HepG2 (cell line): ENCODE results near the gene GPATCH8. TPM values are rescaled to one million over a fixed set of nuclear protein-coding genes. Genes with fewer than 3 reads are reported as not detected.

ENCODE experiments used
- AGO2 ChIP-seq: fragments of 200-400 bp; formaldehyde crosslinking; optimal IDR thresholded peaks from 2 replicates; pipeline ENCODE3; 2017; ENCODE audit warnings: mild to moderate bottlenecking, low read depth, low read length, moderate library complexity
- ATF5 ChIP-seq: sonication (generic); formaldehyde crosslinking; IDR thresholded peaks from 2 replicates; pipeline ENCODE4 v1.4.0; 2020; ENCODE audit warnings: mild to moderate bottlenecking, low read depth, missing genetic modification reagents
- DZIP1 ChIP-seq: sonication (generic); formaldehyde crosslinking; IDR thresholded peaks from 2 replicates; pipeline ENCODE4 v1.5.0; 2020; ENCODE audit warnings: mild to moderate bottlenecking, missing genetic modification reagents
- FLYWCH1 ChIP-seq: sonication (generic); formaldehyde crosslinking; IDR thresholded peaks from 2 replicates; pipeline ENCODE4 v1.8.1; 2023; ENCODE audit warnings: mild to moderate bottlenecking, missing genetic modification reagents
- FOSL2 ChIP-seq: sonication (generic); formaldehyde crosslinking; IDR thresholded peaks from 2 replicates; pipeline ENCODE4 v1.4.0; 2020; ENCODE audit warnings: missing genetic modification reagents
- GTF2F1 ChIP-seq: fragments of 150-350 bp; IDR thresholded peaks from 2 replicates; pipeline ENCODE4 v1.6.1; 2014; ENCODE audit warnings: low read length
- HCFC1 ChIP-seq: fragments of 150-350 bp; IDR thresholded peaks from 2 replicates; pipeline ENCODE4 v1.6.1; 2014; ENCODE audit warnings: low read depth, low read length
- HNRNPH1 ChIP-seq: fragments of 200-400 bp; formaldehyde crosslinking; optimal IDR thresholded peaks from 2 replicates; pipeline ENCODE3; 2017; ENCODE audit warnings: mild to moderate bottlenecking, low read depth, low read length
- MED13 ChIP-seq: sonication (generic); formaldehyde crosslinking; IDR thresholded peaks from 2 replicates; pipeline ENCODE4 v1.5.0; 2020; ENCODE audit warnings: missing genetic modification reagents
- MNT ChIP-seq: fragments of 450-650 bp; IDR thresholded peaks from 2 replicates; pipeline ENCODE4 v1.6.1; 2016
- PRPF4 ChIP-seq: fragments of 200-400 bp; formaldehyde crosslinking; IDR thresholded peaks from 2 replicates; pipeline ENCODE4 v1.6.1; 2016; ENCODE audit warnings: low read length, low read depth; ENCODE audit not compliant: poor library complexity, severe bottlenecking
- RORA ChIP-seq: sonication (generic); formaldehyde crosslinking; IDR thresholded peaks from 2 replicates; pipeline ENCODE4 v1.5.0; 2020; ENCODE audit warnings: mild to moderate bottlenecking, missing genetic modification reagents, moderate library complexity
- ZBTB14 ChIP-seq: sonication (generic); formaldehyde crosslinking; IDR thresholded peaks from 2 replicates; pipeline ENCODE4 v1.4.0; 2020; ENCODE audit warnings: missing genetic modification reagents
- ZNF350 ChIP-seq: sonication (generic); formaldehyde crosslinking; IDR thresholded peaks from 2 replicates; pipeline ENCODE4 v1.4.0; 2020; ENCODE audit warnings: mild to moderate bottlenecking, low read depth, missing genetic modification reagents, borderline replicate concordance
- ZNF354B ChIP-seq: sonication (generic); formaldehyde crosslinking; IDR thresholded peaks from 2 replicates; pipeline ENCODE4 v1.8.0; 2022; ENCODE audit warnings: mild to moderate bottlenecking, missing genetic modification reagents
- ZNF468 ChIP-seq: sonication (generic); formaldehyde crosslinking; IDR thresholded peaks from 2 replicates; pipeline ENCODE4 v1.8.0; 2022; ENCODE audit warnings: mild to moderate bottlenecking, moderate library complexity, missing genetic modification reagents
- ZNF574 ChIP-seq: sonication (generic); formaldehyde crosslinking; IDR thresholded peaks from 2 replicates; pipeline ENCODE4 v1.4.0; 2020; ENCODE audit warnings: missing genetic modification reagents
- ZNF724P ChIP-seq: sonication (generic); formaldehyde crosslinking; IDR thresholded peaks from 2 replicates; pipeline ENCODE4 v1.8.0; 2022; ENCODE audit warnings: missing genetic modification reagents, borderline replicate concordance
- polyA plus RNA-seq, 8 experiments: library from polyadenylated mRNA; depleted of rRNA in 3 of 8; stranded (reverse) in 7 of 8; unstranded in 1 of 8; fragments of >200 nt; fragmentation: Illumina TruSeq in 4 of 8; extraction: Trizol in 4 of 8; gene quantifications; 2 replicates each; pipeline versions ENCODE4 v1.2.1 to v1.2.3, GENCODE V29; 2011 to 2016; ENCODE audit warnings: low read depth in 4 of 8, missing spikeins in 1 of 8, mixed read lengths in 1 of 8; ENCODE audit not compliant: insufficient read depth in 1 of 8
- total RNA-seq, 5 experiments: library from RNA; depleted of rRNA; stranded (reverse); fragments of >200 nt; fragmentation: Illumina TruSeq; extraction: Trizol; gene quantifications; 2 replicates each; pipeline ENCODE4 v1.2.3, GENCODE V29; 2016; ENCODE audit warnings: low read depth in 1 of 5

GPATCH8 gene
- total and polyA plus RNA-seq, 2 of the 13 experiments (the other 11 are each of a cell fraction or from before 2014, with no cell fraction given): 20.7 to 21.5 TPM

GRCh38 chr17:44533533-44534246 is 30.5 kb upstream of the GPATCH8 start (continued):
- TF ChIP-seq DZIP1 (CRISPR knock-in tag) (no peak), ZBTB14 (CRISPR knock-in tag) (no peak), ZNF354B (CRISPR knock-in tag) (no peak), RORA (CRISPR knock-in tag) (no peak), PRPF4 (no peak), ZNF724P (CRISPR knock-in tag) (no peak), ZNF468 (CRISPR knock-in tag) (no peak), MNT (no peak), MED13 (CRISPR knock-in tag) (0 out of 2 replicates have a peak, but pooled peaks have one; percentile 24), GTF2F1 (peak; percentile 55; the same call in 1 of the 2 replicates), ZNF574 (peak; percentile 83), ZNF350 (0 out of 2 replicates have a peak, but pooled peaks have one; percentile 37), FOSL2 (CRISPR knock-in tag) (peak; percentile 62; the same call in 1 of the 2 replicates), FLYWCH1 (CRISPR knock-in tag) (no peak), HCFC1 (no peak), ATF5 (CRISPR knock-in tag) (no peak), AGO2 (no peak), HNRNPH1 (no peak)
